NCI-H1092 (cell line): ENCODE measurements around the gene ZNF391.
A peak's percentile ranks its signal among the peaks of the same experiment; 100 is the strongest.
"Not testable (repeated sequence)": the region's sequence is repeated elsewhere in the genome, so short reads cannot be mapped to it uniquely, and the experiment has no call there.

Source experiments
- DNase-seq: peaks from one replicate; lab custom pipeline; 2025; lab: John Stamatoyannopoulos, UW

The ZNF391 gene

DNA sequence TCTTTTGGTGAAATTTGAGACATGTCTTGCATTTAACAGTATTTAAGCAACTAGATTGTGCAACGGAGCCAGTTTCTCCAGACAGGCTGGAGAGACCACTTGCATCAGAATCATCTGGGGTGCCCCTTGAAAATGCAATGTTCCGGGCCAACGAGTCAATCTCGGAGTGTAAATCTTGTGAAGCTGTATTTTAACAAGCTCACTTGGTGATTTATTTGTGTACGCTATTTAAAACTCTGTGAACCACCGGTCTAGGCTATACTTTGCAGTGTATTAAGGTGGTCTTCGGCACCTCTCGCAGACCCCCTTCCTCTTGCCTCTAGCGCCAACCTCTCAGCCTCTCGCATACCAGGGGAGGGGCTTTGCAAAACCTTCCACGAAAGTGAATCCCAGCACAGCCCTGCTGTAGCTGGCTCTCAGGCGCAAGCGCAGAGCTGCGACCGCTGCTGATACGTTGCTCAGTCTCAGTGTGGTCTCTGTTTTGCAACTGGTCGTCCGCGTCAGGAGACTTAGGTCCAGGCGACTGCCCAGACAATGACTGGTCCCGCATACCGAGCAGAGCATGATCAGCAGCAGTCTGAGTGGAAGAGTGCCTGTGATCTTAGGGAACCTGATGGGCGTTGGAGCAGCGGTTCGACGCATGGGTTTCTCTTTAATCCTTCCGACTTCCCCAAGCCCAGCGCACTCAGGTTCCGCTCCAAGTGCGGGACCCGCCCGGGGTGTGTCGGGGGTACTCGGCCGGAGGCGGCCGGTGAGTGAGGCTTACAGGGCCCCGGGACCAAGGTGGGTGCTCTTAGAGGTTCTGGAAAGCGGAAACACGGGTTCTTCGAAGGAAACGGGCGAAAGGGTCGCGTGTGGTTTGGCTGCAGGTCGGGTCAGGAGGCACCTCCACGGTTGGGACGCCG lies at the start of gene ZNF391:
Gene ZNF391, plus strand, starts transcription at position 467 of the 905 bp plus-strand sequence. CDS start 11,612 bp downstream, outside the sequence.
- DNase-seq: peak; percentile 67

DNA sequence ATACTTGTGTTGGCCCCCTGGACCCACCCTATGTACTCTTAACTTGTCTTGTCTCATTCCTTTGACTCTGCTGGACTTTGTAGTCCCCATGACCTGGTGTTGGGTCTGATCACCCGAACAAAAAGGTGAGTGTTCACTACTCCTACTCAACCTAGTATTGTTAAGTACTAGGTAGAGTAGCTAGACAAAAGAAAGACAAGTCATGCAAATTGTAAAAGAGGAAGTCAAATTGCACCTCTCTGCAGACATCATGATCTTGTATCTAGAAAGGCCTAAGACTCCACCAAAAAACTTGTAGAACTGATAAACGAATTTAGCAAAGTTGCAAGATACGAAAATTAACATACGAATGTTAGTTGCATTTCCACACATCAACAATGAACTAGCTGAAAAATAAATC lies 35.7 kb upstream of the ZNF391 start:
- no peak for DNase-seq

DNA sequence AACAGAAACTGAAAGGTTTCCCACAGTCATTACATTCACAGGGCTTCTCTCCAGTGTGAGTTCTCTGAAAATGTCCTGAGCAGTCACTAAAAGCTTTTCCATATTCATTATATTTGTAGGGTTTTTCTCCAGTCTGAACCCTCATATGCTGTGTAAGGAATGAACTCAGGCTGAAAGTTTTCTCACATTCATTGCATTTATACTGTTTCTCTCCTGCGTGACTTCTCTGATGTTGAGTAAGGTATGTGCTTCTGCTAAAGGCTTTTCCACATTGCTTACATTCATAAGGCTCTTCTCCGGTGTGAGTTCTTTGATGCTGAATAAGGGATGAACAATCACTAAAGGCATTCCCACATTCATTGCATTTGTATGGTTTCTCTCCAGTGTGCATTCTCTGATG lies 29.8 kb upstream of the ZNF391 start:
- DNase-seq: no peak

DNA sequence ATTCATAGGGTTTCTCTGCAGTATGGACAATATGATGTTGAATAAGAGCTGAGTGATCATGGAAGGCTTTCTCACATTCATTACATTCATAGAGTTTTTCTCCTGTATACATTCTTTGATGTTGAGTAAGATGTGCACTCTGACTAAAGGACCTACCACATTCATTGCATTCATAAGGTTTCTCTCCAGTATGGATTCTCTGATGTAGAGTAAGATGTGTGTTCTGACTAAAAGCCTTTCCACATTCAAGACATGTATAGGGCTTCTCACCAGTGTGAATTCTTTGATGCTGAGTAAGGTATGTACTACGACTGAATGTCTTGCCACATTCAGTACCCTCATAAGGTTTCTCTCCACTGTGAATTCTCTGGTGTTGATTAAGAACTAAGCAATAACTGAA lies 29.3 kb upstream of the ZNF391 start:
- DNase-seq: no peak

DNA sequence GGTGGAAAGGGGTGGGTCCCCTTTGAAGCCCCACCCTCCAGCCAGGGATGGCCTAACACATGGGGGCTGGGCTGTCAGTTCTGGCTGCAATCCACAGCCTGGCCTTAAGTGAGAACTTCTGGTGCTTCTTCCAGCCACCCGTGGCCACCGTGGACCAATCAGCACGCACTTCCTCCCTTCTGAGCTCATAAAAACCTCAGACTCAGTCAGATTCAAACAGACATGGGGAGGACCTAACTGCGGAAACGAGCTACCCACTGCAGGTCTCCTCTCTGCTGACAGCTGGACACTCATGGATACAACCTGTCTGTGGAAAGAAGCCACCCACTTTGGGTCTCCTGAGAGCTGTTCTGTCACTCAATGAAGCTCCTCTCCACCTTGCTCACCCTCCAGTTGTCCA lies 20.4 kb upstream of the ZNF391 start:
- DNase-seq: no peak

DNA sequence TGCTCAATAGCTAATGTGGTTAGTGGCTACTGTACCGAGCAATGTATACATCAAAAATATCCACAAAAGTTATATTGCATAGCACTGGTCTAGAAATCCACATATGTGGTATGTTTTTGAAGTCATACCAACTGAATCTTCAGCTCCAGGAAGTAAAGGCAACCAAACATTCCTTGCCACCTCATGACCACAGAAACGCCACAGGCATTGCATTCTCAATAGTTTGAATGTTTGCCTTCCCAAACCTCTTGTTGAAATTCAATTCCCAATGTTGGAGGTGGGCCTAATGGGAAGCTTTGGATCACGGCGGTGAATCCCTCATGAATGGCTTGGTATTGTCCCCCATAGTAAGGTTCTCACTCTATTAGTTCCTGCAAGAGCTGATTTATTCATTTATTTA lies 18.2 kb upstream of the ZNF391 start:
- no peak for DNase-seq

DNA sequence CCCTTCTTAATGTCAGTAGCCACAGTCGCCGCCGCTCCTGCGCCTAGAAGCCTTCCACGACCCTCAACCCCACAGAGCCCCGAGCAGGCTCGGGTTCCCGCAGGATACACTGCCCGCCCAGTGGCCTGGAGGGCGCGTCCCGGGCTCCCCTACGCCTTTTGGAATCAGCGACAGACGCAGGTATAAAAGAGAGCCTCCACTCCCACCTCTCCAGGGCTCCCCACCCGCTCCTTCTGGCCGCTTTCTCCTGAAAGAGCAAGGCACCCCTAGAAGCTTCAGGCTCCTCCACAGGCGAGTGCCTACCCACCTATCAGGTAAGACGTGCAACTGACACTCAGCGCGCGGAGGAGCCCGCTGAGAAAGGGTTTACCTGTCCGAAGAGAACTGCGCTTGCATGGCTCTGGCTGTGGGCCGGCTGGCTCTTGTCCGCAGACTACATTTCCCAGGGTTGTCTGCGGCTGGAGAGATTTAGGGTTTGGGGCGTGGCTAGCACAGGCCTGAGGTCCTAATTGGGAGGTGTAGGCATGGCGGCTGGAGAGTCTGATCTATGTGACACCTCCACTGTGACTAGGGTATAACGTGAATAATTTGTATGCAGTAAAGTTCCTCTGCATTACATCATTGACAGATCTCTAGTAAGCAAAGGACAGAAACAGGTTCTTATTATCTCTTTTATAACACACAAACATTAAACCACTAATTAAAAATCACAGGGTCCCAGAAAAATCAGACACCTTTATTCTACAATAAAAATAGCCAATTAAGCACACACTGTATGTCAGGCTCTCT lies 13.5 kb upstream of the ZNF391 start:
- DNase-seq: peak; percentile 0

DNA sequence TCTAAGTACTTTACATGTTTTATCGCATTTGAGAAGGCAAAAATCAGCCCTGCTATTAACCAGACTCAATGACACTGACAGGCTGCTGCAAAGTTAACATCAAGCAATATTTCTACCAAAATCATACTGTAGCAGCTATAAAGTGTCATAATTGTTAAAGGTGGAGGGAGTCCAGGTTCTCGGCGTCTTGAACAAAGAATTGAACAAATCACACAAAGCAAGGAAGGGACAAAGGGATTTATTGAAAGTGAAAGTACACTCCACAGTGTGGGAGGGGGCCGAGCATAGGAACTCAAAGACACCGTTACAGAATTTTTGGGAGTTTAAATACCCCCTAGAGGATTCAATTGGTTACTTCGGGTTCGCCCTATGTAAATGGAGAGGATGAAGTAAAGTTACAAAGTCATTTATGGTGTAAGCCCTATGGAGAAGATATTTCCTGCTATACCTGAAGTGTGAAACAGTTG lies 12.9 kb upstream of the ZNF391 start:
- DNase-seq: no peak

DNA sequence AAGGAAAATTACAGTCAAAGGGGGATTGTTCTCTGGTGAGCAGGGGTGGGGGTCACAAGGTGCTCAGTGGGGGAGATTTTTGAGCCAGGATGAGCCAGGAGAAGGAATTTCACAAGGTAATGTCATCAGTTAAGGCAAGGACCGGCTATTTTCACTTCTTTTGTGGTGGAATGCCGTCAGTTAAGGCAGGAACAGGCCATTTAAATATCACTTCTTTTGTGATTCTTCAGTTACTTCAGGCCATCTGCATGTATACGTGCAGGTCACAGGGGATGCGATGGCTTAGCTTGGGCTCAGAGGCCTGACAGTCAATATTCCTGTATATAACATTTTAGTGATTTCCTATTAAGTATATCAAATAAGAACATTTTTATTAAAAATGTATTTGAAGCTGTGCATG lies 10.2 kb upstream of the ZNF391 start:
- not testable (repeated sequence) for DNase-seq

DNA sequence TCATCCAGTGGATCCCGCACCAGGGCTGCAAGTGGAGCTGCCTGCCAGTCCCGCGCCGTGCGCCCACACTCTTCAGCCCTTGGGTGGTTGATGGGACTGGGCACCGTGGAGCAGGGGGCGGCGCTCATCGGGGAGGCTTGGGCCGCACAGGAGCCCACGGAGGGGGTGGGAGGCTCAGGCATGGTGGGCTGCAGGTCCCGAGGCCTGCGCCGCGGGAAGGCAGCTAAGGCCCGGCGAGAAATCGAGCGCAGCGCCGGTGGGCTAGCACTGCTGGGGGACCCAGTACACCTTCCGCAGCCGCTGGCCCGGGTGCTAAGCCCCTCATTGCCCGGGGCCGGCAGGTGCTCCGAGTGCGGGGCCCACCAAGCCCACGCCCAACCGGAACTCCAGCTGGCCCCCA lies 7.6 kb upstream of the ZNF391 start:
- DNase-seq: not testable (repeated sequence)

DNA sequence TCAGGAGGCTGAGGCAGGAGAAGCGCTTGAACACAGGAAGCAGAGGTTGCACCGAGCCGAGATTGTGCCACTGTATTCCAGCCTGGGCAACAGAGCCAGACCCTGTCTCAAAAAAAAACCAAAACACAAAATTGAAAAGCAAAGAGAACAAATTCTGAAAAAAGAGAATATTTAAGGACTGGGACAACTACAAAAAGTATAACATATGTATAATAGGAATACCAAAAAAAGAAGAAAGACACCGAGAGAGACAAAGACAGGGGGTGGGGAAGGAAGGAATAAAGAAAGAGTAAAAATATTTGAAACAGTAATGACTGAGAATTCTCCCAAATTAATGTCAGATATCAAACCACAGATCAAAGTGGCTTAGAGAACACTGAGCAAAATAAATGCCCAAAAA lies 5.5 kb upstream of the ZNF391 start:
- DNase-seq: no peak

DNA sequence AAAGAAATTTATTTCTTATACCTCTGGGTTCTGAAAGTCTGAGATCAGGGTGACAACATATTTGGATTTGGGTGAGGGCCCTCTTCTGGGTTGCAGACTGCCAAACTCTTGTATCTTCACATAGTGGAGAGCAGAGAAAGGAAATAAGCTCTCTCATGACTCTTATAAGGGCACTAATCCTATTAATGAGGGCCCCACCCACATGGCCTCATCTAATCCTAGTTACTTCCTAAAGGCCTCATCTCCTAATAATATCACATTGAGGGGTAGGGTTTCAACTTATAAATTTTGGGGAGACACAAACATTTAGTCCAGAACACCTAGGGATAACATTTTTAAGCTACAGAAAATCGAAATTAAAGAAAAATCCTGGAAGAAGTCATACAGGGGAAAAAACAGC lies 5.1 kb upstream of the ZNF391 start:
- DNase-seq: no peak

DNA sequence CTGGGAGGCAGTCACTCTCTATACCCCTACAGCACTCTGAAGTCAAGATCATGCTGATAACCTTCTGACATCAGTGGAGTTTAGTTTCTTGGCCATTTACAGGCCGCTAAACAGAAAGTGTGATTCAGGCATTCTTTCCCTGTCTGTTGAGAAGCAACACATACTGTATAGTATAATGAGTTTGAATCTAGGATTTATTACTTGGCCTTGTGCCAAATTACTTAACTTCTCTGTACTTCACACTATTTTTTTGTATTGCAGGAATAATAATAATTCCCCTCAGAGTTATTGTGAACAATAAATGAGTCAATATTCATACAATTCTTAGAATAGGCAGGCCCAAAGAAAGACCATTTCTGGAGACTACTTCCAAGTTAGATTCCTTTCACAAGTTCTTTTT lies 4.1 kb downstream of the ZNF391 start:
- DNase-seq: no peak

DNA sequence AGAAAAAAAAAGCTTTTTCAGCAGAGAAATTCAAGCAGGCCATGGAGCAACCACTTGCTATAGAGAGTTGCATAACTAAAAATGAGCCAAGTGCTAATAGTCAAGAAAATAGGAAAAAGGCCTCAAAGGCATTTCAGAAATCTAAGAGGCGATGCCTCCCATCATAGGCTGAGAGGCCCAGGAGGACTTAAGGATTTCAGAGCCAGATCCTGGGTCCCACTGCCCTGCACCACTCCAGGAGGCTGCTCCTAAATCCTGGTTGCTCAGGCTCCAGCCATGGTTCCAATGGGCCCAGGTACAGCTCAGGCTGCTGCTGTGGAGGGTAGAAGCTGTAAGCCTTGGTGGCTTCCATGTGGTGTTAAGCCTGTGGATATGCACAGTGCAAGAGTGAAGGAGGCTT lies 5.5 kb downstream of the ZNF391 start:
- DNase-seq: no peak

DNA sequence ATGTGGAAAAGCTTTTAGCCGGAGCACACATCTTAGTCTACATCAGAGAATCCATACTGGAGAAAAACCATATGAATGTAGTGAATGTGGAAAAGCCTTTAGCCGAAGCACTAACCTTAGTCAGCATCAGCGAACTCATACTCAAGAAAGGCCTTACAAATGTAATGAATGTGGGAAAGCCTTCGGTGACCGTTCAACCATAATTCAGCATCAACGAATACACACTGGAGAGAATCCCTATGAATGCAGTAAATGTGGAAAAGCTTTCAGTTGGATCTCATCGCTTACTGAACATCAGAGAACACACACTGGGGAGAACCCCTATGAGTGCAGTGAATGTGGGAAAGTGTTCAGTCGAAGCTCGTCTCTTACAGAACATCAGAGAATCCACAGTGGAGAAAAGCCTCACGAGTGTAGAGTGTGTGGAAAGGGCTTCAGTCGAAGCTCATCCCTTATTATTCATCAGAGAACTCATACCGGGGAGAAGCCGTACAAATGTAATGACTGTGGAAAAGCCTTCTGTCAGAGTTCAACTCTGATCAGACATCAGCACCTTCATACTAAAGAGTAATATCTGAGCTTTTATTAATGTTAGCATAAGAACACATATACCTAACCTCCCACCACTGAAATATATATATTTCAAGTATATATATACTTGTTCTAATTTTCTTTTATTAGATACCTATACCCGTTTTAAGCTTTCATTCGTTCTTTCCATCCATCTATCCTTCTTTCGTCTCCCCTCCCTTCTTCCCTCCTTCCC lies 12.5 kb downstream of the ZNF391 start:
- DNase-seq: no peak

DNA sequence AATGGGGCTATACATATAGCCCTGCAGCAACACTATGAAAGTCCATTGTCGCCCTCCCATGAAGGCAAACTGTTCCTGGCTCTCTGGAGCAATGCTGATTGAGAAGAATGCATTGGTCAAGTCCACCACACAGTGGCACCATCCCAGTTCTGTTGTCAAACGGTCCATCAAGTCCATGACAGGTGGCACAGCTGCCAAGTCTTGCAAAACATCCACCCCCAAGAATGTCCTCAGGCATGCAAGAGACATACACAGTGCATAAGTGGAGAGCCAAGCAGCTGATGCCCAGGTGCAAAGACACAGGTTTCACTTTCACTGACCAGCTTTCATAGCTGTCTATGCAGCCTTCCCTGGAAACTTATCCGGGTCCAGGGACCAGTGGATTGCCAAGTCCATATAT lies 17.5 kb downstream of the ZNF391 start:
- no peak for DNase-seq

DNA sequence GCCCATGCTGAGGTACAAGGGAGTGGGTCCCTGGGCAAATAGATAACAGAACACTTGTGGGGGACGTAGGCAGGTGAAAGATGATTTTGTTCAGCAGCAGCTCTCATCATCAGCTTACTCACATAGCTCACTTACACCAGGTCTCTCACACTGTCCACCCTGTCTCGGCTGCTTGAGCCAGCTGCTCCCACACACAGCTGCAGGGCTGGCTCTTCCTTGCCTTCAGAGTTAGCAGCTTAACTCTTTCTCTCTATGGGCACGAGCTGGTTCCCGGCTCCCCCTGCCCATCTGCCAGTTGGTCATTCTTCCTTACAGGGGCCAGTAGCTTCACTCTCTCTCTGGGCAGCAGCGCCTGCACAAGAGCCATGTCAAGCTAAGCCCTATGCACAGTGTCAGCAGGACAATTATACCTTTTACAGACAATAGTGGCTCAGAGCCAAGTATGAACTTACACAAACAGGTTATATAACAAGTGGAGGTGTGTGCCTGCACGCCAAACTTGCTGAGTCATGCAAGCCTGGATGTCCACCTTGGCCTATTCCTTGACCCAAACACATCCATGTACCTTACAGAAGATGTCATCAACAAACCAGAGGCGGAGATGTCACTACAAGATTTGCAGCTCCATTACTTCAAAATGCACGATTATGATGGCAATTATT lies 18.7 kb downstream of the ZNF391 start:
- DNase-seq: no peak

DNA sequence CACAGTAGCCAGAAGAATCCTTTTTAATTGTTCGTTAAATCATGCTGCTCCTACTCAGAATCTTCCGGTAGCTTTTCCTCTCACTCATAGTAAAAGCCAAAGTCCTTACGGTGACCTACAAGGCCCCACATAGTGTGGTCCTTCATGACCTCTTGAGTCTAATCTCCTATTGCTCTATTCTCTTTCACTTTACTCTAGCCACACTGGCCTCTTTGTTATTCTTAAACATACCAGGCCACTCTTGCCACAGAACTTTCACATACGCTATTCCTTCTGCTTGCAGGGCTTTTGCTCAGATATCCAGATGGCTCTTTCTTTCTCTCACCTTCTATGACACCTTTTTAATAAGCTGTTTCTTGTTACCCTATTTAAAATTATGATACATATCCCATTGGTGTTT lies 25.7 kb downstream of the ZNF391 start:
- DNase-seq: no peak

DNA sequence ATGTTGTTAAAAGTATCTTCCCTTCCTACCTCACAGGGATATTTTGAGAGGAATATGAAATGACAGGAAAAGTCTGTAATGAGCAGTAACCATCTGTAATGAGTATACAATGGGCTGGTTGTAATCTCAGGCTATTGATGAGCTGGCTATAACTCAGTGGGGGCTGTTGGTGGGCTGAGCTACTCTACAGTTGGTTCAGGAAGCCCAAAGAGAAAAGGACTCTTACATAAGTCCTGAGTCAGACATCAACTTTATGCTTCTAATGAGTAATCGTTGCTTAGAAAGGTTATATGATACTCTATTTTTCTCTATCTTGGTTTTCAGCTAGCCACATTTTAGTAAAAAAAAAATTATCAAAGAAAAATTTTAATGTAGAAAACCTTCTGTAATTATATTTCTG lies 26.4 kb downstream of the ZNF391 start:
- DNase-seq: no peak

DNA sequence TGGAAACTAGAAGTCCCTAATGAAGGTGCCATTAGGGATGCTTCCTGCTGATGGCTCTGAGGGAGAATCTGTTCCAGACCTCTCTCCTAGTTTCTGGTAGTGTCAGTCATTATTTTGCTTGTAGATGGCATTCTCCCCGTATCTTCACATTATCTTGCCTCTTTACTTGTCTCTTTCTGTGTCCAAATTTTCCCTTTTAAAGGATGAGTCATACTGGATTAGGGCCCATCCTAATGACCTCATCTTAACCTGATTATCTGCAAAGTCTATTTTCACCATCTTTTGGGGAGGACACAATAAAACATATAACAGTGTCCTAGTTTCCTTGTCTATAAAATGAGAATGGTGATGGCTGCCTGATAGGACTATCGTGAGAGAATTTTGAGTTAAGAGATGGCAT lies 27.3 kb downstream of the ZNF391 start:
- no peak for DNase-seq

DNA sequence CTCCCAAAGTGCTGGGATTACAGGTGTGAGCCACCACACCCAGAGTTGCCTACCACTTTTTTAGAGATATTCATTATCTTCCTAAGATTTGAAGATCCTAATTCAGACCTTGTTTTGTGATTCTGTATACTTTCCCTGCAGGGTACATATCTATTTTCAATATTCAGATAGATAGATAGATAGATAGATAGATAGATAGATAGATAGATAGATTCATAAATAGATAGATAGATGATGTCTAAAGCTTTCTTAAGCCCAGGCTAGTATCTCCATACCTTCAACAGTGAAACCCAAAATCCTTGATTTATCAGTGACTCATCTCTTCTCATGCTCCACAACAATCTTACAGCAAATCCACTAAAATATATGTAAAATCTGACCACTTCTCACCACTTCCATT lies 30.8 kb downstream of the ZNF391 start:
- DNase-seq: no peak
